Kidney tubule cell (primary cell): Measurements from ENCODE around the gene KRT85.
A peak's percentile ranks its signal among the peaks of the same experiment; 100 is the strongest.
"Not testable (repeated sequence)": the region's sequence is repeated elsewhere in the genome, so short reads cannot be mapped to it uniquely, and the experiment has no call there.

Experiments
- DNase-seq: peaks from one replicate; pipeline ENCODE4 v3.0.0-alpha.2; 2018; ENCODE audit warnings: low spot score

Gene KRT85

DNA sequence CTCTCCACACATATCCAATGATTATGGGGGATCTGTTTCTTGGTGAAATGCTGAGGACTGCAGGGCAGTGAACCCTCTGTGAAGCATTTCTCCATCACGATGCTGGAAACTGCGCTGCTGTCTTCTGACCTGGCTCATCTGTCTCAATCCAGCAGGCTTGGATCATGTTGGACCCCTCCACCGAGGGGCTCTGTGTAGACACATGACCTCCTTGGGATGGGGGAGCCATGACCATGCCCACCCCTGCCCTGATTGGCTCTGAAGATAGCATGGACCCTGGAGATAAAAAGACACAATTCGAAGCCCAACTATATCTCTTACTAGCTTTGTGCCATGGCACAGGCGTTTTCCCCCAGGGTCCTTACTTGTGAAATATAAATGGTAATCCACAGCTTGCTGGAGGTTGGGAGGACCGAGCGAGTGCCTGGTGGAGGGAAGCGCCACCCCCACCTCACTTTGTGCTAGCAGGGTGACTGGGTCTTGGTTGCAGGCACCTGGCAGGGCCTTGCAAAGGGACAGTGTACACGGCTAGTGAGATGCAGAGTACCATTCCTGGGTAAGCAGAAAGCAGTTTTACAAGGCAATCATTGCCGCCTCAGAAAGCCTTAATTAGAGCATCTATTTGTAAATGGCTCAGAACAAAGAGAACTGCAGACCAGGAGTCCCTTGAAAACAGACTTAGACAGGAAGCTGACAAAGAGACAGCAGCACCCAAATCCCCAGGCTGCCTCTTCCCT lies 43.7 kb downstream of the KRT85 start:
- DNase-seq: no peak

DNA sequence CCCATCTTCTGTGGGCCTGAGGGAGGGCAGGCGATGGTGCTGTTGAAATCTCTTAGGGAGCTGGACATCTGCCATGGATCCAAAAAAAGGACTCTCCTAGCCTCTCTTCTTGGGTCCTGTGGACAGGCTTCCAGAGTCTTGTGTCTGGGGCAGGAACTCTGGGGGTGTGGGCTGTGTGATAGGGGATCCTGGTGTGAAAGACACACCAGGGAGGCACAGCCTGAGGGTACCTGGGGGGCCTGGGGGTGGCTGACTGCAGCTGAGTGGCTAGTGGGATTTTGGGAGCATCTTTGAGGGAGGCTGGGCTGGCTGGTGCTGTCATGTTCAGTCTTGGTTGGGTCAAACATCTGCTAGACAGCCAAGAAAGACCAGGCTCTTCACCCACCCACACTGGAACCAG lies 44.3 kb downstream of the KRT85 start:
- DNase-seq: no peak

DNA sequence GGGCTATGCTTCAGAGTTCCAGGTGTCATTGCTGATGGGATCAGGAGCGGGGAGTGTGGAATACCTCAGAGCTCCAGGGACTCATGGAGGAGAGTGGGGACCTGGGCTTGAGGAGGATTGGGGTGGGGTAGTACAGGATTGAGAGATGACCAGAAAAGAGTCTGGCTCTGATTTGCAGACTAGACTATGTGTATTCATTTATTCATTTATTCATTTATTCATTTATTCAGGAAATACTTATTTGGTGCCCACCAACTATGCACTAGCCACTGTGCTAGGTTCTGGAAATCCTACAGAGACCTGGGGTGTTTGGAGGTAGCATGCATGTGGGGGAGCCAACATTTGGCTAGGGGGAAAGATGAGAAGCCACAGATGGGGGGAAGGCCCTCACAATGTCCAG lies 45.2 kb downstream of the KRT85 start:
- no peak for DNase-seq

DNA sequence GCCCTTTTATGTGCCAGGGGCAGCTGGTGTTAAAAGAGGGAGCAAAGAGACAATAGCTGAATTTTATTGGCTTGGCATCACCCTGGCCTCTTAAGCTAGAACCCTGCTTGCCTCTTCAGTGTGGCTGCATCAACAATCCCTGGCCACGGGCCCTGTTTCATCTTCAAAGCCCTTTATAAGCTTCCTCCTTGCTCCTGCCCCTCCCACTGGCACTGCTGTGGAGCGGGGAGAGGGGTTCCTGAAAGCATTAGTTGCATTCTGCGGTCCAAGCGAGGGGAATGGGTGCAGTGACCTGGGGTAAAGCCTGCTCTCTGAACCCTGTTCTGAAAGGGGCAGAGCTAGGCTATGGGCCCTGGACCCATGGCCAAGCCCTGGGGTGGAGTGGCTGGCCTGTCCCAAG lies 45.9 kb downstream of the KRT85 start:
- DNase-seq: no peak

DNA sequence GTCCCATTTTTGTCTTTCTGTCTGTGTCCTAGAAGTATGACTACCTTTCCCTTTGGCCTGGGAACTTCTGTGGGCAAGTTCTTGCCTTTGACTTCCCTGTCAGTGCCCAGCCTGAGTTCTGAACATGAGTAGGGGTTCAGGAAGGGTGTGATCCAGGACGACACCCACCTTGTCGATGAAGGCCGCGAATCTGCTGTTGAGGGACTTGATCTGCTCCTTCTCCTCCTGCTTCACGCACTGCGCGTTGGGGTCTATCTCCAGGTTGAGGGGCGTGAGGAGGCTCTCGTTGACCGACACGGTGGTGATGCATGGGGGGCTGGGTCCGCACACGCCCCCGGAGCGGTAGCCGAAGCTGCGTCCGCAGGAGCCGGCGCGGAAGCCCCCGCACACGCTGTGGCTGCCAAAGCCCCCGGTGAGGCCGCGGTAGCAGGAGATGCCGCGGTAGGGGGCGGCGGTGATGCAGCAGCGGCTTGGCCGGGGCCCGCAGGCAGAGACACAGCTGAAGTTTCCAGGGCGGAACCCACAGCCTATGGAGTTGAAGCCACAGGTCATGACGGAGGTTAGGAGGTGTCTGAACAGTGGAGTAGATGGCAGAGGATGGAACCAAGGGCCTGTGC lies 46.4 kb downstream of the KRT85 start, which contains the start of gene KRT83:
Gene KRT83, minus strand, starts transcription at position 615 of the 617 bp plus-strand sequence. Its CDS starts 63 bp downstream, at position 552.
- no peak for DNase-seq

DNA sequence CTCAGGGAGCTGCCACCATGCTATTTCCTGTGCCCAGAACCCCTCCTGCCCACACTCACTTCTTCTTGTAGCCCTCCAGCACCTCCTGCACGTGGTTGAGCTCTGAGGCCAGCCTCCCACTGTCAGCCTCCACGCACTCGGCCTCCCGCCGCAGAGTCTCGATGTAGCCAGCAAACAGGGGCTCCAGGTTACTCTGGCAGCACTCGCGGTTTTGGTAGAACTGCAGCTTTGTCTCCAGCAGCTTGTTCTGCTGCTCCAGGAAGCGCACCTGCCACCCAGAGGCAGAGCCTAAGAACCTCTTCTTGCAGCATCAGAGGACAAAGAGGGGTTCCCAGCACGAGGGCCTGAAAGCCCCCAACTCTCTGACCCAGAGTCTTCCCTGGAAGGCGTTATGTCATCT lies 48.2 kb downstream of the KRT85 start:
- peak; percentile 42 for DNase-seq

DNA sequence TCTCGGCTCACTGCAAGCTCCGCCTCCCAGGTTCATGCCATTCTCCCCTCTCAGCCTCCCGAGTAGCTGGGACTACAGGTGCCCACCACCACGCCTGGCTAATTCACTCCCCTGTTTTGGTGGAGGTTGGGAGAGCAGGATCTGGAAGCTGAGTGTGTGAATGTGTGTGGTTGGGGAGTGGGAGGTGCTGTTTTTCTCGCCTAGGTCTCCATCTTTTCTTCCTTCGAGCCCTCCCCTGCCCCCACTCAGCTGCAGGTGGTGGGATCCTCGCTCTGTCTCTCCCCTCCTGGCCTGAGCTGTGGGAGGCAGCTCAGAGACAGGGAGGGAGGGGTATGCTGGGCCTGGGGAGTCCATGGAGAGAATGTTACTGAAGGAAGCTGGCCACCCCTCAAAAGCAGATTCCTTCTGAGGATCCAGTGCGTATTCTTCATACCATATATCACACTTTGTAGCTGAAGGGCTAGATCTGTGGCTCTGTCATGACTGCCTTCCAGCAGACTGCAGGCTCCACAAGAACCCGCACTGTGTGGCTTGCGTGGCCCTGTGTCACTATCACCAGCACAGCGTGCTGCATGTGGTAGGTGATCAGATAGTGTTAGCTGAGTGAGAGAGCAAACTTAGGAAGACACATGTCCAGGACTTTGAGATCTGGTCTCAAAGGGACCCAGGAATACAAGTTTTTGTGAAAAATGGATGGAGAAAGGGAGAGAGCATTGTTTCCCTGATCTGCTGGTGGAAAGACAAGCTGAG lies 48.9 kb downstream of the KRT85 start:
- no peak for DNase-seq

DNA sequence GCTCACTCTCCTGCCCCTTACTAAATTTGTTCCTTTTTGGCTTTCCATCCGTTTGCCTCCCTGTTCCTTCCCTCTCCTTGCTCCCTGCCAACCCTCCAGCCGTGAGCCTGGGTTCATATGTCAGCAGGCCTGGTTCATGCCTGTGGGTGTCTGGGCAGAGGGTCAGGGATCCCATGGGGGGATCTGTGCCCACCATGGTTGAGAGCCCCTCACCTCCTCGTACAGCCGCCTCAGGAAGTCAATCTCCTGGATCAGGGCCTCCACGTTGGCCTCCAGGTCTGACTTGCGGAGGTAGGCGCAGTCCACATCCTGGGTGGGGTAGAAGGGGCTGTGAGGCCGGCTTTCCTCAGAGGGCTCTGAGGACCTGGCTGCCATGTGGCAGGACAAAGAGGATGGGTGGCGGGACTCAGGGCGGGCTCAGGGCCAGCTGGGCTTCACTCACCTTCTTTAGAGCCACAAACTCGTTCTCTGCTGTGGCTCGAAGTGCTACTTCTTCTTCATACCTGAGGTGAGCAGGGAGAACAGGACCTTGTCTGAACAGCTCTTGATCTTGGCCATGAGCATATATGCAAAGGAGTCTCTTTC lies 49.7 kb downstream of the KRT85 start:
- no peak for DNase-seq

DNA sequence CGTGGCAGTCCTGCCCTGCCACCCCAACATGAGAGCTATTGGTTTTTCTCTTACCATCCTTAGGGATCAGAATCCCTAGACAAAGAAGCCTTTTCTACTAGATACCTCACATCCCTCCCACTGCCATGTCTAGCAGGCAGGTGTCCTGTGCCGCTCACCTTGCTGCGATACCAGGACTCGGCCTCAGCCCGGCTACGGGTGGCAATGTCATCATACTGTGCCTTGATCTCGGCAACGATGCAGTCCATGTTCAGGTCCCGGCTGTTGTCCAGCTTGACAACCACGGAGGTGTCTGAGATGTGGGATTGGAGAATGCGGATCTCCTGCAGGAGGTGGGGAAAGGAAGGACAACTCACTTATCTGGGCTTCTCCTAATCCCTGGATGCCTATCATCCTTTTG lies 50.6 kb downstream of the KRT85 start:
- no peak for DNase-seq

DNA sequence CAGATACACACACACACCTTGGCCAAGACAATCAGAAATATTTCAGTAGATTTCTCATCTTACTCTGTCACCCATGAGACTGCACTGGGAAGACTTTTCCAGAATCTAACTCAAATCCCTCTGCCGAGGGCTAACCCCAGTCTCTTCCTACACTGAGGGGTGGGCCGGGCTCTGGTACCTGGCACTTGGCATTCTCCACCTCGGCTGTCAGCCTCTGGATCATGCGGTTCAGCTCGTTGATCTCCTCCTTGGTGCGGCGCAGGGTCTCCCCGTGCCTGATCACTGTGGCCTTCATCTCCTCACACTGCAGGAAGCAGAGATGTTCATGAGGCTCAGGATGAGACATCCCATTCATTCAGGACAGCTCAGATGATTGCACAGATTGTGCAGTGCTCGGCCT lies 51.0 kb downstream of the KRT85 start:
- no peak for DNase-seq

DNA sequence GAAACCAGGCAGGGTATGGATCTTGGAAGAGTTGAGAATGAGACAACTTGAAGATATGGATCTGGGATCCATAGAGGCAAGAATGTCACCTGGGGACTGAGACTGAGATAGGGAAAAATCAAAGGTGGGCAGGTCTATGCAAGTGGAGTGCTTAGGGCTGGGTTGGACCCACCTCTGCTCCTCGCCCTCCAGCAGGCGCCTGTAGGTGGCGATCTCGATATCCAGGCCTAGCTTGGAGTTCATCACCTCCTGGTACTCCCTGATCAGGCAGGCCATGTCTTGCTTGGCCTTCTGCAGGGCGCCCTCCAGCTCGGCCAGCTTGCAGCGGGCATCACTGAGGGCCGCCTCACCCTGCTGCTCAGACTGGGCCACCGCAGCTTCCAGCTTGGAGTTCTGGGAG lies 51.6 kb downstream of the KRT85 start:
- not testable (repeated sequence) for DNase-seq

DNA sequence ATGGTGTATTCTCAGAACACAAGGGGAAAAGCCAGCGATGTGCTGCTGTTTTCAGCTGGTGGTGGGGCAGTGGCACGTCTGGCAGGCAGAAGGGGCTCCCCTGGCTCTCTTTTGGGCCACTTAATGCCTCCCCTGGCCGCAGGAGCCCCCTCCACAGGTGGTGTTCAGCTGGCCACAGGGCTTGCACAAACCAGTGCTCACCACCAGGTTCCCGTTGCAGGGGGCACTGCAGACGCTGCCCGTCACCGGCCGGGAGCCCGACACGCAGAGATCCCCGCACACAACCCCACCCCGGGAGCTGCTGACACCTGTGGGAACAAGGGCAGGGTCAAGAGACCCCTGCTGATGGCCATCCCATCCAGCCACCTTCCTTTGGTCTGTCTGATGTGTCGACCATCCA lies 52.8 kb downstream of the KRT85 start:
- DNase-seq: no peak

DNA sequence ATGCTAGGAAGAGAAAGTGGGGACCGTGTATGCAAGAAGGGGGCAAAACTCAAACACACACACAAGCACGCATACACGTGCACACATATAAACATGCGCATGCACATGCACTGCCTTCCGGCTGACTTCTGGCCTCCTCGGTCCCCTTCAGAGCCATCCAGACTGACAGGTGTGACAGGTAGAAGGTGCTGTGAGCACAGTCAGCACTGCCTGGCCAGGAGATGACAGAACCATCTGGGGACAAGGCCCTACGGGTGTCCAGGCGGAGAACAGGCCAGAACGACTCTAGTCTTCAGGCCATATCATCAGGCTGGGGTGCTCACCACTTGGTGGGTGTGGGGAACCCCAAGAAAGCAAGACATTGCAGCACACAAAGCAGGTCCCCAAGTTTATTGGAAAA lies 53.4 kb downstream of the KRT85 start:
- DNase-seq: no peak

DNA sequence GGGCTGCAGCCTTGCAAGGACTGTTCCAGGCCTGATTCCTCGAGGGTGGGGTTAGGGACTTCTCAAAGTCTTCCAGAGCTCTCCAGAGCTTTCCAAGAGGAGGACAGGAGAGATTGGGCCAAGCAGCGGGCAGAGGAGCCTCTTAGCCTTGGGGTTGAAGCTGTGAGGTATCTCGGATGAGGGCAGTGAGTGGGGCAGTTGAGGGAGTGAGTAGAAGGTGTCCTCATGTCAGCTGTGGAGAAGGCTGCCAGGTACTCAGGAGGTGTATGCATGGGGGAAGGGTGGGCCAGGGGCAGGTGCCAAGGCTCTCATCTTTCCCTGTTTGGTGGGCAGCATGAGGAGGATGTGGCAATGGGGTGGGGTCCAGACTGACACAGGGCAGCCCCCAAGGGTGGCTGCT lies 53.8 kb downstream of the KRT85 start:
- DNase-seq: no peak

DNA sequence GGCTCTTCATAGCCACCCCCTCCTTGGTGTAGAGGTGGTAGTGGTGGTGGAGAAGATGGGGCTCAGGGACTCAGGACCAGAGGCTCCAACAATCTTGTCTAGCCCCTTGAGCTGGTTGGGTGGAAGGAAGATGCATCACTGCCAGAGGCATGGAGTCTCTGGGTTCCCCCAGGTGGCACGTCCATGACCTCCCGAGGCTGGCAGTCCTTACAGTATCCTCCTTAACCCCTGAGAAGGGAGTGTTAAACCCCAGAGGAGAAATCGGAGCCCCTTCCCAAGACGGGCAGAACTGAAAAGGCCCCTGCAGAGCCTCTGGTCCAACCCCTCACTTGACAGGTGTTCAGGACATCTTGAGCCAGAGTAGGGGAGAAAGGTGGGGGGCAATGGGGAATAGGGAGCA lies 55.2 kb downstream of the KRT85 start:
- no peak for DNase-seq

DNA sequence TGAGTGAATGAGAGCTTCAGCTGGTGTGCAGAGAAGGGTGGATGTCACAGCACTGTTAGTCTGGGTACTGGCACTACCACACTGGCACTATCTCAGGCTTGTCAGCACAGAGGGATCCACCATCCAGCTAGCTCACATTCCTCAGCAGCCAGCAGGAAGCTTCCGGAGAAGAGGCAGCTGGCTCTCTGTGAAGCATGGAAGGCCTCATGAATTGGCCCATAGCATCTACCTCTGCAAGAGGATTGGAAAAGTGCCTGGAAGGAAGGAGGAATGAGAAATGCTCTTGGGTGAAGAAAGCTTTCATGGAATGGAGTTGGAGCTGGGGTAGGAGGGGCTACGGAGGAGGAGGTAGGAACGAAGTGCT lies 56.0 kb downstream of the KRT85 start:
- no peak for DNase-seq

DNA sequence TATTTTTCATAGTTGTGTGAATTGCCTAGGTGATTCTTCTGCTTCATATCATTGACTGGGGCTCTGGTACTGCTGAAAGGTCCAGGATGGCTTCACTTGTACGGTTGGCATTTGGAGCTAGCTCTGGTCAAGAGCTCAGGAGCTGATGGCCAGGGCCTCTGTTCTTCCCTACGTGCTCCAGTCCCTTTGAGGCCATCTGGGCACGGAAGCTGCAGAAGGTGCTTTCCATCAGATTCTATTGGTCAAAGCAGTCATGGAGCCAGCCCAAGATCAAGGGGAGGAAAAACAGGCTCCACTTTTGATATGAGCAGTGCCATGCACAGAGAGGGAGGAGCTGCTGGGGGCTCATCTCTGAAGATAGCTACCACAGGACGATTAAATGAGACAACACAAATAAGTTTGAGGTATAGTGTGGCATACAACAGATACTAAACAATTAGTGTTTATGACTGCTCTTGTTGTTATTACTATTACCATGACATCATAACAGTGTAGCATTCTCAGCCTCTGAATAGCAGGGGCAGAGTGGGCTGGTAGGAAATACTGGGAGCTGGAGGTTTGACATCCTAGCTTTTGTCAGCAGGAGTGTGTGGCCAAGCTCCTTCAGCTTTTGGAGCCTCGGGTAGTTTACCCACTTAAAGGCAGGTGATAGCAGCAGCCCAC lies 56.5 kb downstream of the KRT85 start:
- DNase-seq: peak; percentile 50
